ENCODE data around the gene APOA5. TPM values are rescaled to one million over a fixed set of nuclear protein-coding genes. Genes with fewer than 3 reads are reported as not detected.
"Not testable (repeated sequence)": the region's sequence is repeated elsewhere in the genome, so short reads cannot be mapped to it uniquely, and the experiment has no call there.

The APOA5 gene
- total RNA-seq, 1 donor from 2014 or later = not detected

DNA sequence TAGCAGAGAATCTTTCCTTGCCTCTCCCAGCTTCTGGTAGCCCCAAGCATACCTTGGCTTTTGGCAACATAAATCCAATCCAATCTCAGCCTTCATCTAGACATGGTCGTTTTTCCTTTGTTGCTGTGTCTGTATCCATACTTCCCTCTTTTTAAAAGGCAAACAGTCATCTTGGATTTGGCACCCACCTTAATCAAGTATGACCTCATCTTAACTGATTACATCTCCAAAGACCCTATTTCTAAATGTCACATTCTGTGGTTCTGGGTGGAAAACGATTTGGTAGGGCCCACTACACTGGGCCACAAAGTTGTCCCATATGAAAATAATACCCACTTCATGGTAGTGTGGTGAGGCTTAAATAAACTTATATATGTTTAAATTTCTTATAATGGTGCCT is 19.7 kb downstream of the APOA5 start:
- Mint-ChIP-seq H3K9me3 (no peaks in the 10 kb centered on the region), H3K36me3 (peaks cover 11% of the 10 kb centered on the region), H3K4me1 (ENCODE audit: unreplicated experiment) (peaks cover 27% of the 10 kb centered on the region), H3K4me3 (peak overlapping the region; percentile 97), H3K27me3 (no peaks in the 10 kb centered on the region), H3K27ac (peak overlapping the region; percentile 99)
- no peak for DNase-seq (ENCODE audit: extremely low spot score, unreplicated experiment)
- TF ChIP-seq, protein P1, sequence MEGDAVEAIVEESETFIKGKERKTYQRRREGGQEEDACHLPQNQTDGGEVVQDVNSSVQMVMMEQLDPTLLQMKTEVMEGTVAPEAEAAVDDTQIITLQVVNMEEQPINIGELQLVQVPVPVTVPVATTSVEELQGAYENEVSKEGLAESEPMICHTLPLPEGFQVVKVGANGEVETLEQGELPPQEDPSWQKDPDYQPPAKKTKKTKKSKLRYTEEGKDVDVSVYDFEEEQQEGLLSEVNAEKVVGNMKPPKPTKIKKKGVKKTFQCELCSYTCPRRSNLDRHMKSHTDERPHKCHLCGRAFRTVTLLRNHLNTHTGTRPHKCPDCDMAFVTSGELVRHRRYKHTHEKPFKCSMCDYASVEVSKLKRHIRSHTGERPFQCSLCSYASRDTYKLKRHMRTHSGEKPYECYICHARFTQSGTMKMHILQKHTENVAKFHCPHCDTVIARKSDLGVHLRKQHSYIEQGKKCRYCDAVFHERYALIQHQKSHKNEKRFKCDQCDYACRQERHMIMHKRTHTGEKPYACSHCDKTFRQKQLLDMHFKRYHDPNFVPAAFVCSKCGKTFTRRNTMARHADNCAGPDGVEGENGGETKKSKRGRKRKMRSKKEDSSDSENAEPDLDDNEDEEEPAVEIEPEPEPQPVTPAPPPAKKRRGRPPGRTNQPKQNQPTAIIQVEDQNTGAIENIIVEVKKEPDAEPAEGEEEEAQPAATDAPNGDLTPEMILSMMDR (conservative IDR thresholded peaks at IDR 0.05) = no peak

- TF ChIP-seq, protein P1 (conservative IDR thresholded peaks at IDR 0.05) = no peak
- Mint-ChIP-seq H3K9me3 (no peaks in the 10 kb centered on the region), H3K4me1 (ENCODE audit: unreplicated experiment) (no peaks in the 10 kb centered on the region), H3K4me3 (no peak overlapping the region), H3K36me3 (peaks cover 31% of the 10 kb centered on the region), H3K27ac (no peak overlapping the region), H3K27me3 (no peaks in the 10 kb centered on the region)
- DNase-seq (ENCODE audit: extremely low spot score, unreplicated experiment) = no peak
Measured at GRCh38 chr11:116762132-116762531, 29.5 kb downstream of the APOA5 start.

- not testable (repeated sequence) for H3K27me3 Mint-ChIP-seq; H3K4me1 Mint-ChIP-seq (ENCODE audit: unreplicated experiment); H3K9me3 Mint-ChIP-seq; H3K27ac Mint-ChIP-seq; DNase-seq (ENCODE audit: extremely low spot score, unreplicated experiment); H3K4me3 Mint-ChIP-seq
- H3K36me3 Mint-ChIP-seq = peaks cover 35% of the 10 kb centered on the region
Measured at GRCh38 chr11:116756044-116756443, 35.6 kb downstream of the APOA5 start.

DNA sequence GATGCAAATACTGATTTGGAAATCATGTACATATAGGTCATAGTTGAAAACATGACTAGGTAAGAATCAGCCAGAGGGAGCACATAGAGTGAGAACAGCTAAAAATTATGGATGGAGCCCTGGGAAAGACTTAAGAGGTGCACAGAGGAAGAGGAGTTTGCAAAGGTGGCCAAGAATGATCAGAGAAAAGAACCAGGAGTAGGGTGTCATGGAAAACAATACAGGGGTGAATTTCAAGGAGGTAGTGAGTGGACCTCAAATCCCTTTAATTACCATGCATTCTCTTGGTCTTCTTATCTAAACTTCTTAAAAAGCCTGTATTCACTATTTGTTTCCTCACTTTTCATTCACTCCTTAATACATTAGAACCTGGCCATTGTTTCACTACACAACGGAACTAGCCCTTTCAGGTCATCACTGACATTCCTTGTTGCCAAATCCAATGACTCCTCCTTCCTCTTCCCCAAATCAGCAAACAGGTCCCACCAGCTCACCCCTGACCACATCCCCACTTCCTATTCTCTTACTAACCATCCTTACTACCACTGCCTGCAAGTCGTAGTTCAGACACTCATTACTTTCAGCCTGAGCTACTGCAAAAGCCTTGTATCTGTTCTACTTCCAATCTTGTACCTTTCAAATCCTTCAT is 41.5 kb downstream of the APOA5 start:
- Mint-ChIP-seq H3K36me3 (peaks cover 12% of the 10 kb centered on the region), H3K9me3 (no peaks in the 10 kb centered on the region), H3K4me3 (no peak overlapping the region), H3K4me1 (ENCODE audit: unreplicated experiment) (no peaks in the 10 kb centered on the region), H3K27ac (no peak overlapping the region), H3K27me3 (no peaks in the 10 kb centered on the region)
- no peak for DNase-seq (ENCODE audit: extremely low spot score, unreplicated experiment)
- TF ChIP-seq, protein P1 (conservative IDR thresholded peaks at IDR 0.05) = no peak

DNA sequence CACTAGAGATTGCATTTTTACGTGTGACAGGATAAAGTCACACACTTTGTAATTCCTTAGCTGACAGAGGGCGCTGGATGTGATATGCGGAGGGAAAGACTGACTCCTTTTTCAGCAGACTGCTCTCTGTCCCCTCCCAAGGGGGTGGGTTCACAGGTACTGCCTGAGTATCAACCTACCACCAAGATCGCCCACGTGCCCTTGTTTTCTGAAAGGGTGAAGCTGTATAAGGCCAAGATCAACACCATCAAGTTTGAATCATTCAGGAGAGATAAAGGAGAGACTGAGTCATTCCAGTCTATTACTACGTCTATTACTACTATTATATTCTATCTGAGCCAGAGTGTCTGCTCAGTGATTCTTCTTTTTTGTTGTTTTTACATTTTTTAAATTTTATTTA is 49.6 kb downstream of the APOA5 start:
- Mint-ChIP-seq H3K27ac (no peak overlapping the region), H3K9me3 (no peaks in the 10 kb centered on the region), H3K36me3 (peaks cover 4% of the 10 kb centered on the region), H3K4me3 (no peak overlapping the region), H3K4me1 (ENCODE audit: unreplicated experiment) (peaks cover 20% of the 10 kb centered on the region), H3K27me3 (no peaks in the 10 kb centered on the region)
- TF ChIP-seq, protein P1 (conservative IDR thresholded peaks at IDR 0.05) = no peak
- no peak for DNase-seq (ENCODE audit: extremely low spot score, unreplicated experiment)

DNA sequence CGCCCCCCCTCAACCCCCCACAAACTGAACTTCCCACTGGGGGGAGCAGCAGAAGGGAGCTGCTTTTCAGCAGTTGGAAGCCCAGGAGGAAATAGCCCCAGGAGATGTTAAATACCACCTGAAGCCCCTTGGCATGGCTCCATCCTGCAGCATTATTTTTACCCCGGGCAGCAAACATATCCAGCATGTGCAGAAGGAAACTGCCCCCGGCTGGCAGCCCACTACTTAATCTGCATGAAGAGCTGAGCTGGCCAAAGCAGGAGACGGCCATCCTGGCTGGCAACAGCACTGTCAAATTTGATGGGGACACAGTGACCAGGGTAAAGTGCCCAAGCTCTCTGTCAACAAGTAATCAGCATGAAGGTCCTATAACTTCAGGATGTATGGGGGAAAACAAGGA is 50.9 kb downstream of the APOA5 start:
- H3K36me3 Mint-ChIP-seq = no peaks in the 10 kb centered on the region
- H3K4me1 Mint-ChIP-seq (ENCODE audit: unreplicated experiment) = peaks cover 20% of the 10 kb centered on the region
- H3K4me3 Mint-ChIP-seq = no peak overlapping the region
- H3K9me3 Mint-ChIP-seq = no peaks in the 10 kb centered on the region
- TF ChIP-seq, protein P1 (conservative IDR thresholded peaks at IDR 0.05) = no peak
- no peak for DNase-seq (ENCODE audit: extremely low spot score, unreplicated experiment)
- no peaks in the 10 kb centered on the region for H3K27me3 Mint-ChIP-seq
- no peak overlapping the region for H3K27ac Mint-ChIP-seq

Other genes starting within 250 kb of the APOA5 start
- 20.3 and 23.8 TPM in 2 replicates for gene BUD13, start 18.9 kb downstream of the APOA5 start, total RNA-seq (ENCODE audit: low replicate concordance)
- 41.2 and 57.0 TPM in 2 replicates for gene ZPR1, start 3.9 kb downstream of the APOA5 start, total RNA-seq (ENCODE audit: low replicate concordance)
- 21.7 and 88.5 TPM in 2 replicates for gene APOA4, start 31.4 kb upstream of the APOA5 start, total RNA-seq (ENCODE audit: low replicate concordance)
- 21.6 and 54.4 TPM in 2 replicates for gene APOC3, start 38.0 kb upstream of the APOA5 start, total RNA-seq (ENCODE audit: low replicate concordance)
- gene APOA1, start 45.7 kb upstream of the APOA5 start, total RNA-seq (ENCODE audit: low replicate concordance) = 116 and 626 TPM in 2 replicates